GM21825 (cell line): Measurements from ENCODE around the gene KLF16.

Experiments used
- ATAC-seq: cut with Tn5 transposase; IDR thresholded peaks from one replicate; pipeline ENCODE4 v1.9.1; 2021; ENCODE audit warnings: mild to moderate bottlenecking, moderate library complexity; ENCODE audit not compliant: unreplicated experiment

KLF16 gene

DNA sequence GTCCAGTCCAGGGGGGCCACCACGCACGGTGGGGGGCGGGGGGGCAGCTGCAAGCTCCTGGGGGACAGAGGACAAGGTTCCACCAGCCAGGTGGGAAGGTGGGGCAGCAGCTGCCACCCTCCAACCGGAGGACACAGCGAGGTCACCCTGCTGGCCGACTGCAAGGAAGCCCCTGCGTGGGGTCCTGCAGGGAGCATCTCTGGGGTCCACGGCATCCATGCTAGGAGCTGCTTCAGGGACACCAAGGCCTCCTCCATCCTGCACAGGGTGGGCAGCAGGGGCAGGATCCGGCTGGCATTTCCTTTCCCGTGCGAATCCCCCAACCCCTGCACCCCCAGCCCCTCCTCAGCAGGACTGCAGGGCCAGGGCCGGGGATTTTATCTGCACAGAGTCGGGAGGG, 8.3 kb upstream of the KLF16 start:
- ATAC-seq, result no peak

DNA sequence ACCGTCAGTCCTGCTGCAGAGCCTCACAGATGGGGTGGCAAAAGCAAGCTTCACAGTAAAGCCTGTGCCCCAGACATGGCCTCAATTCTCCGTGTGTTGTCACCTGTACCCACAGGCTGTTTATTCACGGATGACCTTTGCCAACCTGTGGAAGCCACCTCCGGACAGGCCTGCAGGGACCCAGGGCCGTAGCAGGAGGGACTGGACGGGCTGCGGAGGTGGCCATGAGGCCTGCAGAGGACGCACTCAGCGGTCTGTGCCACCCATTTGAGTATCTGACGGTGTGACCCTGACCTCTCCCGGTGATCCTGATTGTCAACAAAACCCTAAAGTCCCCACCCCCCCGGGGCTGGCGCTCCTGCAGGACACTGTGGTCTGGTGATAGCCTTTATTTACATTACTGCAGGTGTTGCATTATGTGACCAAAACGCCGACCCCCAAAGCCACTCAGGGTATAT, 7.8 kb upstream of the KLF16 start:
- no peak for ATAC-seq

DNA sequence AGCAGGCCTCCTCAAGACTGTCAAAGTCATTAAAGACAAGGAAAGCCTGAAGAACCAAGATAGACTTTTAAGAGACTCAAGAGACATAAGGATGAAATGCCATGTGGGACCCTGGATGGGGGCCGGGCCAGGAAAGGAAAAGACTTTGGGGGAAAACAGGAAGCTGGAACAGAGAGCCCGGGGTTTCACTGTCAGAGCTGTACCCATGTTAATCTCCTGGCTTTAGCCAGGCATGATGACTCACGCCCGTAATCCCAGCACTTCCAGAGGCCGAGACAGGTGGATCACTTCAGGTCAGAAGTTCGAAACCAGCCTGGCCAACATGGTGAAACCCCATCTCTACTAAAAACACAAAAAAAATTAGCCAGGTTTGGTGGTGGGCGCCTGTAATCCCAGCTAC, 5.6 kb upstream of the KLF16 start:
- ATAC-seq, result no peak

DNA sequence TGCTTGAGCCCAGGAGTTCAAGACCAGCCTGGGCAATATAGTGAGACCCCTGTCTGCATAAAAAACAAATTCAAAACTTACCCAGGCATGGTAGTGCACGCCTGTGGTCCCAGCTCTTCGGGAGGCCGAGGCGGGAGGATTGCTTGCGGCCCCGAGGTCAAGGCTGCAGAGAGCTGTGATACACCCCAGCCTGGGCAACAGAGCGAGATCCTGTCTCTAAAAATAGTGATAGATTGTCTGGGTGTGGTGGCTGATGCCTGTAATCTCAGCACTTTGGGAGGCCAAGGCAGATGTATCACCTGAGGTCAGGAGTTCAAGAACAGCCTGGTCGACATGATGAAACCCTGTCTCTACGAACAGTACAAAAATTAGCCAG, 4.0 kb upstream of the KLF16 start:
- no peak for ATAC-seq

DNA sequence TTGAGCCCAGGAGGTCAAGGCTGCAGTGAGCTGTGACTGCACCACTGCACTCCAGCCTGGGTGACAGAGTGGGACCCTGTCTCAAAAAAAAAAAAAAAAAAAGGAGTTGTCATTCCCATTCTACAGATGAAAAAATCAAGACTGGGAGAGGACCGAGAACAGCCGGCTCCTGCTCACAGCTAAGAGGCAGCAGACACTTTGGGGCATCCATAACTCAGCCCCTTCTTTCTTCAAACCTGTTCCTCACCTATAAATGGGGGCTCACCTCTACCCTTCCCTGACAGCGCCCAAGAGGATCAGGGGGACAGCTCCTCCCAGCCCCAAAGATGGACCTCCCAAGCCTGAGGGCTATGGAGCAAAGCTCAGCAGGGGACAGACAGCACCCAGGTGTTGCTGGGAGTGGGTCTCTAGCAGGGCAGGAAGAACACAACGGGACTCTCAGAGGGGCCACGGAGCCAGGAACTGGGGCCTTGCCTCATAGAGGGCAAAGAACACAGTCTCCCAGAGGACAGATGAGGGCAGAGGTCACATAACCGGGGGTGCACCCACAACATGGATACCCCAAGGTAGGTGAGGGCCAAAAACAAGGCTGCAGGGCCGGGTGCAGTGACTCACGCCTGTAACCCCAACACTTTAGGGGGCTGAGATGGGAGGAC, 3.4 kb upstream of the KLF16 start:
- no peak for ATAC-seq

DNA sequence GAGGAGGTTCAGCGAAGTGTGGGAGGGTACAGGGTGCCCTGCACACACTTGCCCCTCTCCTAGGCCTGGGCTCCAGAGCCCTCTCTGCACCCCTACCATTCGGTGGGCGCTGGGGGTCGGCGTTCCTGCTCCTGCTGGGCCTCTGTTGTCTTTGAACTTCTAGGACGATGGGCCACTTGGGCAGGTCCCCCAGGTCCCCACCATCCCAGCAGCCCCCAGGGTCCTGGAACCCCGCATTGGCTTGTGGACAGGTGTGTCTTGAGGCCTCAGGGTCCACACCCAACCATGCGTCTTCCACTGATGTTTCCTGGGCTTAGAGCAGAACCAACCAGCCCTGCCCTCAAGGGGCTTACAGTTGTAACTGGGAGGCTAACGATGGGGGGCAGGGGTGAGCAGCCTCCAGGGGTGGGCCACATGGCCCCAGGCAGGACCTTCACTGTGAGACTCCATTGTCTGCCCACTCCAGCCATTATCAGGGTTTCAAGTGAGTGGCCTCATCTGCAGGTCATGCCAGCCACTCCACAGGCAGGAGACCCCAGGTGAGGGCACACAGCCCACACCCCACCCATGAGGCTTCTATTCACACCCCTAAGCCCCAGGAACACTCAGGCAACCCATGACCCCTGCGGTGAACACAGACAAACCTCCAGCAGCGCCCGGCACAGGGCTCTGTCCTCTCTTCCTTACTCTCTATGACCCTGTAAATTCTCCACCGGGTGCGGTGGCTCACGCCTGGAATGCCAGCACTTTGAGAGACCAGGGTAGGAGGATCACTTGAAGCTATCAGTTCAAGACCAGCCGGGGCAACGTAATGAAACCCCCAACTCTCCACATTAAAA, 2.0 kb upstream of the KLF16 start:
- ATAC-seq, result no peak

DNA sequence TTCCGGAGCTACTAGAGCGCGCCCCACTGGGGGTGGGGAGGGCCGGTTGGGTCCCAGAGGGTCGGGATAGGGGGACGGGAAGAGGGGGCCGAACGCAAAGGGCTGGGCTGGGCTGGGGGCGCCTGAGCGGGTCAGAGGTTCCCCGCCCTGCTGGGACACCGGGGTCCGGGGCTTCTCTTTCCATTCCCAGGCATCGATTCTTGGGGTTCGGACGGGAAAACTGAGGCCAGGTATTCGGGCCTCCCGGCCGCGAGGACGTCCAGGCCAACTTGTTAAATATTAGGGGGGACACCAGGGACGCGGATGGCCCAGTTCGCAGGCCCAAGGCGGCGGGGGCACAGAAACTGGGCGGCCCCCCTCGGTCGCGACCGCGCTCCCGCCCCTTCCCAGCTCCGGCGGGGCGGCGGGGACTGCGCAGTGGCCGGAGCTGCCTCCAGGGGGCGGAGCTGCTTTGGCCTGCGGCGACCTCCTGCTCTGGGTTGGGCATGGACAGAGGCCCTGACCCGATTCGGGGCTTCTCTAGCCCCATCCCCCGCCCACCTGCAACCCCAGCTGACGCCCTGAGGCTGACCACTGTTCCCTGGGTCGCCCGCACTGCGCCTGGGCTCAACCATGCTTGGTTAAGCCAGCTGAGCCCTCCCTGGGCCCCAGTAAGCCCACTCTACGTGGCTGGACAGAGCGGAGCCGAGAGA, 1.2 kb upstream of the KLF16 start:
- ATAC-seq, result peak; percentile 33

DNA sequence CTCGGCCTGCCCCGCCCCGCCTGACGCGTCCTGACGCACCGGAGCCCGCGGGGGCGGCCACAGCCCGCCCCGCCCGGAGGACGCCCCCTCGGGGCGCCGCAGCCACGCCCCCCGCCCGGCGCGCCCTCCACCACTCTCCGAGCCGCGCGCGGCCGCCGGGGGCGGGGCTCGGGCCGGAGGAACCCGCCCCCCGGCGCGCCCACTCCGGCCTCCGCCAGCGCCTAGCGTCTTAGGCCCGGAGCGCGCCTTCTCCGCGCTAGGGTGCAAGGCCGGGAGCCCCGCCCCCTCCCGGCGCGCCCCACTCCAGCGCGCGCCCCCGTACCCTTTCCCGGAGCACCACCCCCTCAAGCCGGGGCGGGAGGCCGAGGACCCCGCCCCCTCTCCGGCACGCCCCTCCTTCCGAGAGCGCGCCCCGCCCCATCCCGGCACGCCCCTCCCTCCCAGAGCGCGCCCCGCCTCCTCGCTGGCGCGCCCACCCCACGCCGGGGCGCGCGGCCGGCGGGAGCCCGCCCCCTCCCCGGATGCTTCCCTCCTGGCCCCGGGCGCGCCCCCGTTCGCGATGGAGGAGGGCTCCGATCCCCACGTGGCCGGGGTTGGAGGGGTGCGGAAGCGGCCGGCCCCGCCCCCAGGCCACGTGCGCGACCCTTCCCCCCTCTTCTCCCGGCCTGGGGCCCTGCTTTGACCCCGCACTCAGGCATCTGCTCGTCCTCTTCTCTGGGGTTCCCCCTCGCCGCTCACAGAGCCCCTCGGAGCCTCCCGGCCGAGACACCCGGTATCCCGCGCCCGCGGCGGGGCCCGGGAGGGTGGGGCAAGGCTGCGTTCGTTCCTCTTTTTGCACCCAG, 480 bp upstream of the KLF16 start:
- ATAC-seq, result peak; percentile 48

DNA sequence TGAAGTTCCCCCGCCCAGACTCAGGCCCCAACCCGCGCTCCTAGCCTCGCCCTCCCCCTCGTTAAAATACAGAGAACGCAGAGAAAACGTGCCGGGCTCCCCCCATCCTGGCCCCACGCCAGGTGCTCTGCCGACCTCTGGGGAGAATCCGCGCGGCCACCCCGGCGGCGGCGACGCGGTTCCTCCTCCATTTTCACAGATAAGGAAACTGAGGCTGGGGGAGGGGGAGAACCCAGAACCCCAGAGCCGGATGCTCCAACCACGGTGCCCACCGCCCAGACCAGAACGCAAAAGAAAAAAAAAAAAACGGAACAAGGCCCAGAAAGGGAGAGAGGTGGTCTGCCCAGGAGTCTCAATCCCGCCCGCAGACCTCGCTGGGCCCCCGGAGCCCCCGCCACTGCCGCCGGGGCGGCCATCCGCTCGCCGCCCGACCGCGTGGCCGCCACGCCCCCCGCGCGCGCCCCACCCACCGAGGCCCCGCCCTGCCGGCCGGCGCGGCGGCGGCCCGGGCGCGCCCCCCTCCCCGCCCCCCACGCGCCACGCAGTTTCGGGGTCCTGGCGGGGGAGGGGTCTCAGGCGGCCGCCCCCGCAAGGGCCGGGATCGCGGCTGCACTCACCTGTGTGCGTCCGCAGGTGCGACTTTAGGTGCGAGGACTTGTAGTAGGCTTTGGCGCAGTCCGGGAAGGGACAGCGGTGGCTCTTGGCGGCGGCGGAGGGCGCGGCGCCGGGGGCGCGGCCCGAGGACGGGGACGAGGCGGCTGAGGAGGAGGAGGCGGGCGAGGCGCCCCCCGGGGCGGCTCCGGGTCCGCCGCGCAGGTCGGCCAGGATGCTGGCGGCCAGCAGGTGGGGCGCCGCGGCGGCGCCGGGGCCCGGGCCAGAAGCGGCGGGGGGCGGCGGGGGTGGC, 703 bp downstream of the KLF16 start:
- ATAC-seq, result peak; percentile 3

DNA sequence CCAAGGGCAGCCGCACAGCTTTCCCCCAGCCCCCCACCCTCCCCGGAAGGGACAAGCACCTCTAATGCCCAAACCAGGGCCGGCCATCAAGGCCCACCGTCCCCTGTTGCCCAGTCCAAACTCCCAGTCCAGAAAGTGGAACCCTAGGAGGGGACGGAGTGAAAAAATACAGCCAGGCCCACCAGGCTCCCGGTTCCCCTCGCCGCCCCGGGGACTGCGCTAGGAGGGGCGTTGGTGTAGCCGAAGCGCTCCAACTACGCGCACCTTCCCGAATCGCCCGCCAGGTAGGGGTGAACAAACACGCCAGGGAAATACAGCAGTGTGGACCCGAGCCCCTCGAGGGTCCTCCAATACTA, 1.3 kb downstream of the KLF16 start:
- no peak for ATAC-seq

DNA sequence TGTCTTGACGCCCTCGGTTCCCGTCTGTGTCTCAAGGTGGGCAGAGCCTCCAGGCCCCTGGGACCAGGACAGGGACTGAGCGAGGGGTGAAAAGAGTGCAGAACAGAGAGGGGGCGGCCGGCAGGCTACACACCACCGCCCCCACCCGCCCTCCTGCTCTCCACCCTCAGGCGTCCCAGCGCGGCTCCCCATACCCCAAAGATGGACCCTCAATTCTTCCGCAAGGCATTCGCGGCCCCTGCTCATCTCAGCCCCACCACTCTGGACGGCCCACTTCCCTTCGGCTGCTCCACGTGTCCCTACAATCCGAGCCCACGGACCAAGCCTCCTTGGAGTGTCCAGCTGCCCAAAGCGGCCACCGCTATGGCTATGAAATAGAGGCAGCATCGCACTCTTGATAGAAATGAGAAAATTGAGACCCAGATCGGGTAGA, 1.8 kb downstream of the KLF16 start:
- no peak for ATAC-seq

DNA sequence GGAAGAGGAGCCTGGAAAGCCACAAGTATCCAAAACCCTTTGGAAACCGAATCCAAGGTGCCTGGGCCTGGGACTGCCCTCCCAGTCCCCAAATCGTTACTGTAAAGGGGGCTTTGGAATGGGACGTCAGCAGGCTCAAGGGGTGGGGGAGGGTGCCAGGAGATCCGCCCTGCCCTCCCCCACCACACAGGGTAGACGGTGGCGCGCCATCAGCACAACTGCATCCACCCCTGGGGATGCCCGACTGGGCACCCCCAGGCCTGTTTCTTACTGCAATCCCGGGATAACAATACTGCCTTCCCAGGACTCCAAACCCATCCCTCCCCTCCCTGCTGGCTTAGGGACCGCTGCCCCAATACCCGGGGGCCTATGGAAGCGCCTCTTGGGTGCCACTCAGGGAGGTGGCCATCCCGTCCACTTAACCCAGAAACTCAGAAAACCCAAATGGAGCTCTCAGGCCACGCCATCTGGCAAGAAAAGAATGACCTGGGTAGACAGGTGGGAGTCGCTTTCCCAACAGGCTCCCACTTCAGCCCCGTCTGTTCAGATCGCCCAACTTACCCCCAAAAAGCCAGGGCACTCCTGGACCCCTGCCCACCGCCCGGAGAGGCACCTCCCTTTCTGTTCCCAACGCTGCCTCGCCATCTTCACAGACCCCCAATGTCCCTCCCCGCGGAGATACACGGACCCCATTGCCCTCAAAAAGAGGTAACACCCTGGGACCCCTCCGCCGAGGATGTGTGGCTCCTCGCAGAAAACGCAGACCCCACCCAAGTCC, 2.4 kb downstream of the KLF16 start:
- no peak for ATAC-seq

DNA sequence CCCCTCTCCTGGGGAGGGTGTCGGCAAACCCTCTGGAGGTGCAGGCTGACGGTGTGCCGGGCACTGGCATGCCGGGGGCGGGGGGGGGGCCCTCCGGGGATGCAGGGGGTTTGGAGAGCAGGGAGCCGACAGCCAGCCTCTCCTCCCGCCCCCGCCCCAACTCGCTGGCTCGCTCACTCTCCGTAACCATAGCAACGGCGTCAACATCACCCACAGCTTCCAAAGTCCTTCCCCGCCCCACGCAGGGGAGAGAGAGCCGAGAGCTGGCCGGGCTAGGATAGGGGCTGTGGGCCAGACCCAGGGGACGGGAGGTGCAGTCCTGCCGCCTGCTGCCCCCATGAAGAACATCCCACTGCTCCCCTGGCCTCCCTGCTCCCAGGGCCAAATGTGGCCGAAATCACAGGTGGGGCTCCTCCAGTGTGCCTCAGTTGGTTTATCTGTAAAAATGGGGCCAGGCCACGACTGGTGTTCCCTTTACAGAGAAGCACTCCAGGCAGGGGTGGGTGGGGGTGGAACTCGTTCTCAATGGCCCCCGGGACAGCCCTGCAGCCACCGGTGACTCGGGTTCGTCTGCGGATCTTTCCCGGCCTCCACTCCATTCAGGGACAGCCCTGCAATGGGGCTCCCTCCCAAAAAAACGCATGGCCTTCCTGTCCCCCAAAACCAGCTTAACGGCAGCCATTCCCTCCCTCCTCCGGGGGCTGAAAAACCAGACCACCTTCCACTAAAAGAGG, 3.2 kb downstream of the KLF16 start:
- ATAC-seq, result no peak

DNA sequence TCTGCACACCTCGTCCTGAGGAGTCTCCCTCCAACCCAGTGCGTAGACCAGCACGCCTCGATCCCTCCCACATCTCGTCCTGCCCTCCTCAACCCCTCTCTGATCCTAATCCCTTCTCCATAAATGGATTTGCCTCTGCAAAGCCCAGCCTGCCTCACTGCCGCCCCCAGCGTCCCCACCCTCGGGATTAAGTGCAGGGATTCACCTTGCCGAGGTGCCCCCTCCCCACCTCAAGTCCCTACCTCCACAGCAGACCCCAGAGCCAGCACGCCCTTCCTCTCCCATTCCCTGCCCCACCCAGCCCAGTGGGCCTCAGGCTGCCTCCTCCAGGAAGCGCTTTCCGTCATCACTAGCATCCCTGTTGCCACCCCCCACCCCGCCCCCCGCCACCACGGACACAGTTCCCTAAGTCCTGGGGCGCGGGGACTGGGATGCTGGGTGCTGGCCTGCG, 4.0 kb downstream of the KLF16 start:
- ATAC-seq, result no peak

DNA sequence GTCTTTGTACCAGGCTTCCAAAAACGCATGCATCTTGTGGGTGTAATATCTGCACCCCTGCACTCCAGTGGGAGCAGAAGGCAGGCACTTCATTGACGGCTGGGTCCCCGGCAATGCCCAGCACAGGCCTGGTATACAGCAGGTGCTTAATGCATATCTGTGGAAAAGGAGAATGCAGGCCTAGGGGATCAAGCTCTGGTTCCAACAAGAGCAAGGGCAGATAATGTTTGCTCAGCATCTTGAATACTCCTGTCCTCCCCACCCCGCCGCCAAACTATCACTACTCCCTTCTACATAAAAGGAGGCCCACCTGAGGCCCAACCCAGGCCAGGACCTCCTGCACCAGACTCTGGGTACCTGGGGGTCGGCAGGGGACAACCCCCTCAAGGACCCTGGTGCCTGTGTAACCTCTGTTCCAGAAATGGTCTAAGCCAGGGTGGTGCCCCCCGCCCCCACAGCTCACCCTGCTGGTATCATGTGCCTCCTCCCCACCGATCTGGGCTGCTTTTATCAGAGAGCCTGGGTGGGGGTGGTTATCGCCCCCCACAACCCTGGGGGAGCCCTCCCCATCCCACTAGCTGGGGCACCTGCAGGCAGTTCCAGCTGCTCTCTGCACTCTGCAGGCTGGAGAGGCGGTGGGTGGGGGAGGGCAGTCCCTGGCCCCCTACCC, 4.8 kb downstream of the KLF16 start:
- no peak for ATAC-seq

DNA sequence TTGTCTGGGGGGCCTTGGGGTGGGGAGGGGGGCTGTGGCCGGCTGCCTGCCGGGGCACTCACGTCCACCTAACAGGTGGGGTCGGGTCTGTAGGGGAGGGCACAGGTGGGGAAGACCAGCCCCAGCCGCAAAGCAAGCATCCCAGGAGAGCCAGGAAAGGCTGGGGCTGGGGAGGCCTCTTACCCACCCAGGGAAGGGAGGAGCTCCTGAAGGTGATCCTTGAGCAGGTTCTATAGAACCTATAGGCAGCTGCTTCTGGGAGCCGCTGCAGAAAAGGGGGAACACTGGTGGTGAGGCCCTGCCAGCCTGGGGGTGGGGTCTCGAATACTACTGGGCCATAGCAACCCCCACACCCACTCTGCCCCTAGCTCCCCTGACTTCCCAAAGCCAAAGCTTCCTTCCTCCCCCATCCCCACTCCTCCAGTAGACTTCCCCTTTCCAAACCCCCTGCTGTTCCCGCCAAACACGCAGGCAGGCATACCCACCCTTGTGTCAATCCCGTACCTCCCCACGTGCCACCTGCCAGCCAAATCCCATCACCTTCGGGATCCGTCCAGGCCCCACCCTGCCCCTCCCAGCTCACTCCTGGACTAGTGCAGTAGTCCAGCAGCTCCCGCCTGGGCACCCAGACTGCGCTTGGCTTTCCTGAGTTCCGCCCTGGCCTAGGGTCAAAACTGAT, 5.6 kb downstream of the KLF16 start:
- ATAC-seq, result no peak
